Body of pancreas (tissue), 4 donors: ENCODE results near the gene ELMOD2. TPM values are rescaled to one million over a fixed set of nuclear protein-coding genes. Genes with fewer than 3 reads are reported as not detected.
A peak's percentile ranks its signal among the peaks of the same experiment; 100 is the strongest.

Source experiments
- ATAC-seq: fragments of 150-250 bp; one replicate; pipeline ENCODE4 v1.9.1; 2016
- DNase-seq, 4 donors: peaks; one replicate each; pipeline ENCODE4 v3.0.0-alpha.2; 2019
- H3K27ac ChIP-seq, 4 donors: fragments of 200-600 bp; sonication (generic); 1 replicate in 3 of 4; 2 replicates in 1 of 4; pipeline versions ENCODE4 v1.5.1 to v1.6.1; 2016 to 2019; ENCODE audit warnings: mild to moderate bottlenecking in 1 of 4, mixed read lengths in 1 of 4, moderate library complexity in 1 of 4
- H3K27me3 ChIP-seq, 2 donors: fragments of 200-600 bp; sonication (generic); one replicate each; pipeline ENCODE4 v1.6.0; 2016; ENCODE audit warnings: mild to moderate bottlenecking in 1 of 2
- H3K36me3 ChIP-seq, 2 donors: fragments of 200-600 bp; sonication (generic); replicated peaks in 1 of 2; 2 replicates each; pipeline ENCODE4 v1.5.1; 2016; ENCODE audit warnings: low read depth in 2 of 2; ENCODE audit not compliant: insufficient read depth in 1 of 2
- H3K4me1 ChIP-seq: fragments of 200-600 bp; sonication (generic); one replicate; pipeline ENCODE4 v1.6.0; 2016
- H3K4me3 ChIP-seq, 2 donors: fragments of 200-600 bp; sonication (generic); 1 replicate in 1 of 2; 2 replicates in 1 of 2; pipeline ENCODE4 v1.5.1; 2016 to 2019
- H3K9me3 ChIP-seq, 3 donors: fragments of 200-600 bp; sonication (generic); 1 replicate in 2 of 3; 2 replicates in 1 of 3; pipeline ENCODE4 v1.5.1; 2016
- POLR2A ChIP-seq, 3 donors: fragments of 450-650 bp; IDR thresholded peaks; one replicate each; pipeline ENCODE4 v1.6.1; 2016; ENCODE audit warnings: antibody characterized with exemption in 3 of 3, mild to moderate bottlenecking in 2 of 3
- WGBS, 2 donors: methylation state at CpG; one replicate each; pipeline ENCODE4 v1.1.5; 2017; 5-methylcytosine and 5-hydroxymethylcytosine counted together
- intact Hi-C: fragments of 100-400 bp; cut with DNase I; formaldehyde crosslinking; loops from one replicate; pipeline ENCODE4 v1.15.1; 2023
- total RNA-seq, 2 donors: library from RNA; depleted of rRNA; stranded (reverse); fragments of >200 nt; gene quantifications; one replicate each; pipeline ENCODE4 v1.1.0, GENCODE V29; 2016
- TF ChIP-seq, protein P1 (sequence below), 7 experiments: fragments of 450-650 bp in 4 of 7; fragments of 200-600 bp in 3 of 7; sonication (generic) in 3 of 7; IDR thresholded peaks; one replicate each; pipeline ENCODE4 v1.5.1; 2016 to 2019; ENCODE audit warnings: antibody characterized with exemption in 7 of 7

Gene ELMOD2, protein sequence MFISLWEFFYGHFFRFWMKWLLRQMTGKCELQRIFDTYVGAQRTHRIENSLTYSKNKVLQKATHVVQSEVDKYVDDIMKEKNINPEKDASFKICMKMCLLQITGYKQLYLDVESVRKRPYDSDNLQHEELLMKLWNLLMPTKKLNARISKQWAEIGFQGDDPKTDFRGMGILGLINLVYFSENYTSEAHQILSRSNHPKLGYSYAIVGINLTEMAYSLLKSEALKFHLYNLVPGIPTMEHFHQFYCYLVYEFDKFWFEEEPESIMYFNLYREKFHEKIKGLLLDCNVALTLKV
- total RNA-seq, result 10 to 100 TPM; 16.6 to 29.7 TPM

DNA sequence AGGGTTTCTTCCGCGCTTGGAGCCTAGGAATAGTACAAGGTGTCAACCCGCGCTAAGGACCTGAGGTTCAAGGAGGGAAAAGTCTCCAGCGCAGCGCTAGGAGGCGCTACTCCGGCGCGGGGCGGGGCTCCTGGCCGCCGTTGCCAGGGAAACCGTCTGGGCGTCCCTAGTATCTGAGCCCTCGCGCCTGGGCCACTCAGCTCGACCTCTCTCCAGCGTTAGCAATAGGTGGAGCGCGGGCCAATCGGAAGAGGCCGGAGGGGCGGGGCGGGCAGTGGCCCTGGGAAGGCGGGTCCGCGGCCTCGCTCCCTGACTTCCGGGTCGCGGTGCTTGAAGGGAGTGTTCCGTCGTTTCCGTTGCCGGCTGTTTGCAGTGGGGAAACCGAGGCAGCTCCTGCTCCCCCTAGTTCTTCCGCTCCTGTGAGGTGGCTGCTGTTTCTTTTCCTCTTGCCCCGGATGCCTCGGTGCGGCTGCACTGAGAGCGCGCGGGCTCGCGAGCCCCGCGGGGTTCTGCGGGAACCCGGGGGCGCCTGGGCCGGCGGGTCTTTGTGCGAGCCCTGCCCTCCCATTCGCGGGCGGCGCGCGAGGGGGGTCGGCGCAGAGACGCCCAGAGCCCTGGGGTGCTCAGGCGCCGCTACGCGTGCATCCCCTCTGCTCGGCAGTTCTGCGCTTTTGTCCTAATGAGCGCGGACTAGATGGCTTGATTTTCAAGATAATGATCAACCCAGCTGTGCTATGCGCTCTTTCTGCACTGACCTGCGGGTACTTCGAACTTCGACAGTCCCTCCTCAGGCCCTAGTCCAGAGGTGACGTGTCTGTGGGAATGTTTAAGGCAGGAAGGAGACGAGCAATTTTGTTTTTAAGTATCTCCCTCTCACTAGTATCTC lies at the start of gene ELMOD2:
ELMOD2 (plus strand) TSS at position 312 of the 886 bp plus-strand sequence. CDS start 1,261 bp downstream, outside the sequence.
- intact Hi-C loops, result no loop called here
- no peaks in the 10 kb centered on the region for H3K9me3 ChIP-seq
- peak within 1 kb of the TSS; percentile 21 to 85 (median 66) for H3K27ac ChIP-seq
- TF ChIP-seq POLR2A (IDR thresholded peaks at IDR 0.05), result peak; percentile 52 to 84 (median 78)
- TF ChIP-seq, protein P1, sequence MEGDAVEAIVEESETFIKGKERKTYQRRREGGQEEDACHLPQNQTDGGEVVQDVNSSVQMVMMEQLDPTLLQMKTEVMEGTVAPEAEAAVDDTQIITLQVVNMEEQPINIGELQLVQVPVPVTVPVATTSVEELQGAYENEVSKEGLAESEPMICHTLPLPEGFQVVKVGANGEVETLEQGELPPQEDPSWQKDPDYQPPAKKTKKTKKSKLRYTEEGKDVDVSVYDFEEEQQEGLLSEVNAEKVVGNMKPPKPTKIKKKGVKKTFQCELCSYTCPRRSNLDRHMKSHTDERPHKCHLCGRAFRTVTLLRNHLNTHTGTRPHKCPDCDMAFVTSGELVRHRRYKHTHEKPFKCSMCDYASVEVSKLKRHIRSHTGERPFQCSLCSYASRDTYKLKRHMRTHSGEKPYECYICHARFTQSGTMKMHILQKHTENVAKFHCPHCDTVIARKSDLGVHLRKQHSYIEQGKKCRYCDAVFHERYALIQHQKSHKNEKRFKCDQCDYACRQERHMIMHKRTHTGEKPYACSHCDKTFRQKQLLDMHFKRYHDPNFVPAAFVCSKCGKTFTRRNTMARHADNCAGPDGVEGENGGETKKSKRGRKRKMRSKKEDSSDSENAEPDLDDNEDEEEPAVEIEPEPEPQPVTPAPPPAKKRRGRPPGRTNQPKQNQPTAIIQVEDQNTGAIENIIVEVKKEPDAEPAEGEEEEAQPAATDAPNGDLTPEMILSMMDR (IDR thresholded peaks at IDR 0.05), result peak; percentile 85 to 97 (median 95)
- H3K4me1 ChIP-seq, result peaks cover 19% of the 10 kb centered on the region
- H3K27me3 ChIP-seq, result no peaks in the 10 kb centered on the region
- WGBS, 2 donors, result 0 to 1% methylated on average over 38 to 75 of the region's 77 CpGs
- H3K36me3 ChIP-seq, result no peaks in the 10 kb centered on the region
- peak; percentile 100 for ATAC-seq
- H3K4me3 ChIP-seq, result peak within 1 kb of the TSS; percentile 81 to 95
- peak; percentile 98 to 99 (median 99) for DNase-seq

DNA sequence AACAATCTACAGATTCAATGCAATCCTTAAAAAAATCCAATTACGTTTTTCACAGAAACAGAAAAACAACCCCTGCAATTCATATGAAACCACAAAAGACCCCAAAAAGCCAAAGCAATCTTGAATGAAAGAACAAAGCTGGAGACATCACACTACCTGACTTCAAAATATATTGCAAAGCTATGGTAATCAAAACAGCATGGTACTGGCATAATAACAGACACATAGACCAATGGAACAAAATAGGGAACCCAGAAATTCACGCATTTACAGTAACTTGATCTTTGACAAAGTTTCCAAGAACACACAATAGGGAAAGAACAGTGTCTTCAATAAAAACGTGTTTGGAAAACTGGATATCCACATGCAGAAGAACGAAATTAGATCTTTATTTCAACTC lies 40.5 kb upstream of the ELMOD2 start:
- WGBS, 2 donors, result 75 to 80% methylated on average over 4 of the region's 4 CpGs
- Histone ChIP-seq H3K36me3 (no peaks in the 10 kb centered on the region), H3K27me3 (no peaks in the 10 kb centered on the region), H3K4me3 (no peak overlapping the region), H3K9me3 (peaks cover 0 to 9% (median 0%) of the 10 kb centered on the region in 3 donors), H3K4me1 (no peaks in the 10 kb centered on the region), H3K27ac (no peak overlapping the region)
- DNase-seq, result no peak
- TF ChIP-seq, protein P1 (IDR thresholded peaks at IDR 0.05), result no peak
- TF ChIP-seq POLR2A (IDR thresholded peaks at IDR 0.05), result no peak
- intact Hi-C loops, result no loop called here
- ATAC-seq, result no peak

DNA sequence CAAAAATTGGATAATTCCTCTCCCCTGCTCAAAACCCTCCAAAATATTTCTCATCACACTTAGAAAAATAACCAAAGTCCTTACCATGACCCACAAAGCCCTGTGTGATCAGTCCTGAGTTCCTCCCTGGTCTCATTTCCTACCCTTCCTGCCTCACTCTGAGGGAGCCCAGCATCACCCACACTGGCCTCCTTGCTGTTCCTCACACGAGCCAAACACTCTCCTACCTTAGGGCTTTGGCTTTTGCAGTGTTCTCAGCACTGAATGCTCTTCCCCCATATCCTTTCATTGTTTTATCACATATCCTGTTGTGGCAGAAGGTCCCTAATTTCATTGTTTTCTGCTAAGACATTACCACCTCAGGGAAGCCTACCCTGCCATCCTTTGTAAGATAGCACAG lies 38.0 kb upstream of the ELMOD2 start:
- intact Hi-C loops, result no loop called here
- Histone ChIP-seq H3K9me3 (peaks cover 0 to 9% (median 0%) of the 10 kb centered on the region in 3 donors), H3K36me3 (no peaks in the 10 kb centered on the region), H3K4me1 (no peaks in the 10 kb centered on the region), H3K27me3 (no peaks in the 10 kb centered on the region), H3K4me3 (no peak overlapping the region), H3K27ac (no peak overlapping the region)
- TF ChIP-seq POLR2A (IDR thresholded peaks at IDR 0.05), result no peak
- TF ChIP-seq, protein P1 (IDR thresholded peaks at IDR 0.05), result no peak
- no peak for DNase-seq
- WGBS, 2 donors, result 80 to 81% methylated on average over 1 of the region's 1 CpG
- ATAC-seq, result no peak

DNA sequence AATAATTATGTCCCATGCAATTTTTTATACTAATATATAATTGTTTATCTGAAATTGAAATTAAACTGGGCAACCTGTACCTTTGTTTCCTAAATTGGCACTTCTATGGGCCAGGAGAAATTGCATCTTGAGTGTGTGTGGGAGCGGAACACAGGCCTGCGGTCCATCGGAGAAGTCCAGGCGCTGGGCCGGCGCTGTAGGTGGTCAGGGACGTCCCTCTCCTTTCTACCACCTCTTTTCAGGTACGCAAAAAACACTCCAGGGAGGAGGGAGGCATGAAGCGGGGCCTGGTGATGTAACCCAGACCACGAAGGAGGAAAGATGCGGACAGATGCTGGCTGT lies 26.6 kb upstream of the ELMOD2 start:
- Histone ChIP-seq H3K4me1 (peaks cover 8% of the 10 kb centered on the region), H3K4me3 (no peak overlapping the region), H3K36me3 (no peaks in the 10 kb centered on the region), H3K9me3 (no peaks in the 10 kb centered on the region), H3K27me3 (peaks cover 0 to 9% of the 10 kb centered on the region in 2 donors), H3K27ac (no peak overlapping the region)
- intact Hi-C loops, result no loop called here
- ATAC-seq (no peak), DNase-seq (no peak)
- TF ChIP-seq, protein P1 (IDR thresholded peaks at IDR 0.05), result no peak
- no peak for TF ChIP-seq POLR2A (IDR thresholded peaks at IDR 0.05)
- 87 to 91% methylated on average over 11 of the region's 11 CpGs for WGBS, 2 donors
